Gastroesophageal sphincter (tissue), 3 donors: Measurements from ENCODE around the gene MFSD2A.

Source experiments
- EP300 ChIP-seq: sonication (generic); formaldehyde crosslinking; IDR thresholded peaks from one replicate; pipeline ENCODE4 v1.6.1; 2017; ENCODE audit warnings: antibody characterized with exemption, mild to moderate bottlenecking
- POLR2A ChIP-seq, 2 donors: fragments of 450-650 bp; IDR thresholded peaks; one replicate each; pipeline ENCODE4 v1.6.1; 2017; ENCODE audit warnings: antibody characterized with exemption in 2 of 2, mild to moderate bottlenecking in 2 of 2, moderate library complexity in 1 of 2
- TF ChIP-seq, protein P1 (sequence below), 4 experiments: fragments of 200-600 bp in 2 of 4; fragments of 450-650 bp in 2 of 4; sonication (generic) in 1 of 4; IDR thresholded peaks; one replicate each; pipeline ENCODE4 v1.5.1; 2017 to 2019; ENCODE audit warnings: antibody characterized with exemption in 4 of 4, mild to moderate bottlenecking in 2 of 4, moderate library complexity in 2 of 4

DNA sequence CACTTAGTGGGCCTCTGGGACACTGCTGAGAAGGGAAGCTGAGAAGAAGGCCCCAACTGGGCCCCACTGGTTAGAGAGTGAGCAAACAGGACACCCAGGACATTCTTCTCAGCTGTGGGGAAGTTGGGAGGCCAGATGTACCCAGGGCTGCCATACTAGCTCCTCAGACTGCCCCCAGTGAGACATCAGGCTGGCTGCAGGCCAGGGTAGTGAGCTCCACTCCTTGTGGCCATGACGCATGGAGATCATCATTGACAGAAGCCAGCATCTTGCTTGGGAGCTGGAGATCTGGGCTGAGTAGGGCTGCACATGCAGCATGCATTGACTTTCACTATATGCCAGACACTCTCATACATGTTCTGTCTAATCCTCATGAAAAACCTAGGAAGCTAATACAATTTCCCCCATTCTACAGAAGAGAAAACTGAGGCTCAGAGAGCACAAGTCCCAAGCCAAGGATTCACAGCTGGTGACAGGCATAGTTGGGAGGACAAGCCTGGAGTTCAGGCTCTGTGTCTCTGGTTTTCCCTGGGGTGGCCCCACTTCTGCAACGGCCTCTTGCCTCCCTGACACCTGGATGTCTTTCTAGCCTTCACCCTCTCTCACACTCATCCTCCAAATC lies 29.1 kb upstream of the MFSD2A start:
- TF ChIP-seq, protein P1, sequence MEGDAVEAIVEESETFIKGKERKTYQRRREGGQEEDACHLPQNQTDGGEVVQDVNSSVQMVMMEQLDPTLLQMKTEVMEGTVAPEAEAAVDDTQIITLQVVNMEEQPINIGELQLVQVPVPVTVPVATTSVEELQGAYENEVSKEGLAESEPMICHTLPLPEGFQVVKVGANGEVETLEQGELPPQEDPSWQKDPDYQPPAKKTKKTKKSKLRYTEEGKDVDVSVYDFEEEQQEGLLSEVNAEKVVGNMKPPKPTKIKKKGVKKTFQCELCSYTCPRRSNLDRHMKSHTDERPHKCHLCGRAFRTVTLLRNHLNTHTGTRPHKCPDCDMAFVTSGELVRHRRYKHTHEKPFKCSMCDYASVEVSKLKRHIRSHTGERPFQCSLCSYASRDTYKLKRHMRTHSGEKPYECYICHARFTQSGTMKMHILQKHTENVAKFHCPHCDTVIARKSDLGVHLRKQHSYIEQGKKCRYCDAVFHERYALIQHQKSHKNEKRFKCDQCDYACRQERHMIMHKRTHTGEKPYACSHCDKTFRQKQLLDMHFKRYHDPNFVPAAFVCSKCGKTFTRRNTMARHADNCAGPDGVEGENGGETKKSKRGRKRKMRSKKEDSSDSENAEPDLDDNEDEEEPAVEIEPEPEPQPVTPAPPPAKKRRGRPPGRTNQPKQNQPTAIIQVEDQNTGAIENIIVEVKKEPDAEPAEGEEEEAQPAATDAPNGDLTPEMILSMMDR (IDR thresholded peaks at IDR 0.05), result no peak
- TF ChIP-seq POLR2A (IDR thresholded peaks at IDR 0.05) (no peak), EP300 (no peak)
